GM18868 (cell line): Measurements from ENCODE around the gene PAK3.

Experiments
- ATAC-seq: cut with Tn5 transposase; IDR thresholded peaks from one replicate; pipeline ENCODE4 v1.9.1; 2021; ENCODE audit warnings: mild to moderate bottlenecking, moderate library complexity; ENCODE audit not compliant: unreplicated experiment

Gene PAK3

GRCh38 chrX:111259559-111259958 is 163.6 kb downstream of the PAK3 start:
- ATAC-seq, result no peak

GRCh38 chrX:111260451-111260850 is 164.5 kb downstream of the PAK3 start:
- no peak for ATAC-seq

GRCh38 chrX:111262086-111262485 is 166.1 kb downstream of the PAK3 start:
- no peak for ATAC-seq

DNA sequence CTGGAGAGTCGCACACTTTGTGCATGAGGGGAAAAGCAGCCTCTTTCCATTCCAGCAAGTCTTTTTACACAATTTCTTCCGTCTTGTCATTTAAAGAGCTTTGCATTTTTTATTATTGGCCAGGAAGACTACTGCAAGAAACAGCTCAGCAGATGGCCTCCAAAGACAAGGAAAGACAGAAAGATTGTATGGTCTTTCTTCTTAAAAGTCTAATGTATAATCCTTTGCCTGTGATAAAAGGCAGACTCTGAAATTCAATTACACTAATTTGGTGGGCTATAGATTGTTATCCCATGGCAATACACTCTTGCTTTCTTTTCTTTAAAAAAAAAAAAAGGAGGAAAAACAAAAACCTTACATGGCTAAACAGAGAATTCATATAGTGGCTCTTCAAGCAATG is 168.4 kb downstream of the PAK3 start:
- ATAC-seq, result no peak

DNA sequence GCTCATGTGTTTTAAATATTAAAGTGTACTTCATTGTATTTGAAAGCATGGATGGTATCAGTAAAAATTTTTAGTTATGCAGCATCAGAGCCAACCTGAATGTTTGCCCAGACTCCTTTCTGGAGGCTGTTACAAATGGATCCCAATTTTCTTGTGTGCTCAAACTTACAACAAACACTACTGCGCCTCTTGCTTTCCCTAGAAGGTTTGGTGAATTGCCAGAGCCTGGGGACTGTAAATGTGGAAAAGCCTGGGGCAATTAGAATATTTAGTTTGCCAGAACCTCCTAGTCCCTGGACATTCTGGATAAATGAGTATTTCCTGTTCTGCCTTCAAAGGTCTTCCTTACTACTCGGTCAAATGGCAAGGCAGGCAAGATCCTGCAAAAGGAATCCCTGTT is 169.5 kb downstream of the PAK3 start:
- no peak for ATAC-seq

DNA sequence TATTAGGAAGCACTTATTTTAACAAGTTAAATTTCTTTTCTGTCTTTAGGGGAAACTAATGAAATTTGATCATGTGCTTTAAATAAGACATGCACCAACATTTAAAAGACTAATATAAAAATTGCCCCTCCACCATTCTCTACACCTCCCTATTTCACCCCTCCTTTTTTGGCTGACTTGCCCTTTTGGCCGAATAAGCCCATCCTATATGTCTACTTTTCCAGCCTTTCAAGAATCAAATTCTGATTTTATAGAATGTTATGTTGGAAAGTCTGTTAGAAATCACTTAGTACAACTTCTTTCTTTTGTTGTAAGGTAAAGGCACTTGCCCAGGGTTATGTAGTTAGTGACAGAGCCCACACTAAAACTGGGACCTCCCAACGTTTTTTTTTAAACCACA is 172.5 kb downstream of the PAK3 start:
- ATAC-seq, result no peak

GRCh38 chrX:111270339-111270738 is 174.3 kb downstream of the PAK3 start, which contains the start of gene CAPN6:
TSS of gene CAPN6 (minus strand) at chrX:111270483. CDS start at chrX:111263936, 6,547 bp downstream.
- ATAC-seq, result no peak
